ENCODE measurements around the gene LIAS.
"Not testable (repeated sequence)": the region's sequence is repeated elsewhere in the genome, so short reads cannot be mapped to it uniquely, and the experiment has no call there.

Gene LIAS

GRCh38 chr4:39502019-39502663 is 43.3 kb downstream of the LIAS start:
- no peak for DNase-seq

DNA sequence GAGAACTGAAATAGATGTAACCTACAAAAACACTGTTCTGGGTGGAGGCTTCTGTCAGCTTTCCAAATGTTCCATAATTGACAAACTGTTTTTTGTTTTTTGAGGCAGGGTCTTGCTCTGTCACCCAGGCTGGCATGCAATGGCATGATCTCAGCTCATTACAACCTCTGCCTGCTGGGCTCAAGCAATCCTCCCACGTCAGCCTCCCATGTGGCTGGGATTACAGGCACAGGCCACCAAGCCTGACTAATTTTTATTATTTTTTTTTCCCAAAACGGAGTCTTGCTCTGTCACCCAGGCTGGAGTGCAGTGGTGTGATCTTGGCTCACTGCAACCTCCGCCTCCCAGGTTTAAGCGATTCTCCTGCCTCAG is 43.8 kb downstream of the LIAS start:
- not testable (repeated sequence) for DNase-seq

DNA sequence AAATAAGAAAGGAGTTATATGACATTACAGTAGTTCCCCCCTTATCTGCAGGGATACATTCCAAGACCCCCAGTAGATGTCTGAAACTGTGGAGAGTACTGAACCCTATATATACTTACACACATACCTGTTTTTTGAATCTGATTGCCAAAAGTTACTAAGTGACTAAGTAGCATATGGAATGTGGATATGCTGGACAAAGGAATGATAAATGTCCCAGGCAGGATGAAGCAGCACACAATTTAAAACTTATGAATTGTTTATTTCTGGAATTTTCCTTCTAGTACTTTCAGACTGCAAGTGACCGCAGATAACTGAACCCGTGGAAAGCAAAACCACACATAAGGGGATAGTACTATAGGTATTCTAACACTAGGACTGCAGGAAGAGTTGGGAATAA is 45.7 kb downstream of the LIAS start:
- DNase-seq: no peak

DNA sequence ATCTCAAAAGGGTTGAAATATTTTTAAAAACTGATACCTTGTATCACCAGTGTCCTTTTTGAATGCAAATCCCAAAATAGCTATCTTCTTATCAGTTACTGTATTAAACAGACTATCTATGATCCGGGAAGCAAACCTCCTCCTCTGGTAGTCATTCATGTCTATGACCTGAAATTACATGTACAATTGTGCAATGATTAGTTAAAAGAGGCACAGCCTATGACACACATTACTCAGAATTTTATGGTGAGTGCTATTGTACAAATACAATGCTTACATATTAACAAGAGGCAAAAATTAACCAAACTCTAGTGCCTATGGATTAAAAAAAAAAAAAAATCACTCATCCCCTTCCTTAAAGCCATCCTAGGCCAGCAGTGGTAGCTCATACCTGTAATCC is 46.7 kb downstream of the LIAS start:
- no peak for DNase-seq

- no peak for DNase-seq
Measured at GRCh38 chr4:39510348-39510929, 51.6 kb downstream of the LIAS start.

- not testable (repeated sequence) for DNase-seq
Measured at GRCh38 chr4:39514266-39514665, 55.4 kb downstream of the LIAS start.

GRCh38 chr4:39514888-39515401 is 56.1 kb downstream of the LIAS start:
- DNase-seq: no peak

- DNase-seq: not testable (repeated sequence)
Measured at GRCh38 chr4:39515669-39516401, 57.0 kb downstream of the LIAS start.

GRCh38 chr4:39516407-39516966 is 57.6 kb downstream of the LIAS start:
- no peak for DNase-seq

DNA sequence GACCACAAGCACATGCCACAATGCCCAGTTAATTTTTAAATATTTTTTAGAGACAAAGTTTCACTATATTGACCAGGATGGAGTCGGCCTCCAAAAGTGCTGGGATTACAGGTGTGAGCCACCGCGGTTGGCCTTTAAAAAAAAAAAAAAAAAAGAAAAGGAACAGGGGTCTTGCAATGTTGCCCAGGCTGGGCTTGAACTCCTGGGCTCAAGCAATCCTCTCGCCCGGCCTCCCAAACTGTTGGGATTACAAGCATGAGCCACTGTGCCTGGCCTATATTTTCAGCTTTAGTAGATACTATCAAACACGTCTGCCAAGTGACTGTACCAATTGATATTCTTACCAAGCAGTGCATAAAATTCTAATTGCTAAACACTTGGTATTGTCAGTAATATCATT is 59.6 kb downstream of the LIAS start:
- DNase-seq: no peak

DNA sequence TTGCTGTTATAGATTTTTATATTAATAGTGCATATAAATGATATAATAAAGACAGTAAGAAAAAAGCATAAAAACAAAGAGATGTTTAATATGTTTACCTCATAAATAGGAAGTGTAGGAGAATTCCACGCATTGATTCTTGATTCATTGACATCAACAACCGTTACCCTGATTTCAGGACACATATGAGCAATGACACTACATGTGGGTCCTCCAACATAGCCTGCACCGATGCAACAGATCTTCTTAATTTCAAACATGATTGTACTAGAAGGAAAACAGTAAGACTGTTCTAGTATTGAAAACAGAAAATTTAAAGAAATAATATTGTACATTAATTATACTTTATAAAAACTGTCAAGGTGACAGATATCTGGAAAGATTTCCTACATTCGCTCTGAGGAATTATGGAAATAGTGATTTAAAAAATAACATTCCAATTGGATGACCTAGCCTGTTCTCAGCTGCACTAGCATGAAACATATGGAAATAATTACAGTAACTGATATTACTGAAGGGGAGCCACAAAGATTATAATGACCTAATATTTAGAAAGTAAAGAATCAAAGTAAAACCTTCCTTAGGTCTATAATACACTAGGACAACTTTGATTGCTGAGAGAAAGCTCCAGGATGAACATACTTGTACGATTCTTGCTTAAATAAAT is 62.5 kb downstream of the LIAS start:
- DNase-seq: no peak

DNA sequence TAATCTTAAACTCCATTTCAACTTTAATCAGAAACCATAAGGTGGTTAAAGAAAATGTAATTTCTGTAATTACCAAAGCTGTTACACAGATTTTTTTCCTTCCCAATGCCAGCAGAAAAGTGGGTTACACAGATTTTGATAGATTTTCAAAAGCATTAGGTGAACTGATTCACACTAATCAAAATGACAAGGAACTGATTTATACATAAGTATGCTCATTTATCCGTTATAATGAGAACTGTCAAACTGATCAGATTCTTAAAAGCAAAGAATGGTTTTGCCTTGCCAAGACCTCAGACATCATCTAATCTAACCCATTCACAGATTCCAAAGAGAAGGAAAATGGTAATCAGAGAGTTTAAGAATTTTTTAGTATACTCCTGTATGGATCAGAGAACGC is 63.2 kb downstream of the LIAS start:
- DNase-seq: no peak

DNA sequence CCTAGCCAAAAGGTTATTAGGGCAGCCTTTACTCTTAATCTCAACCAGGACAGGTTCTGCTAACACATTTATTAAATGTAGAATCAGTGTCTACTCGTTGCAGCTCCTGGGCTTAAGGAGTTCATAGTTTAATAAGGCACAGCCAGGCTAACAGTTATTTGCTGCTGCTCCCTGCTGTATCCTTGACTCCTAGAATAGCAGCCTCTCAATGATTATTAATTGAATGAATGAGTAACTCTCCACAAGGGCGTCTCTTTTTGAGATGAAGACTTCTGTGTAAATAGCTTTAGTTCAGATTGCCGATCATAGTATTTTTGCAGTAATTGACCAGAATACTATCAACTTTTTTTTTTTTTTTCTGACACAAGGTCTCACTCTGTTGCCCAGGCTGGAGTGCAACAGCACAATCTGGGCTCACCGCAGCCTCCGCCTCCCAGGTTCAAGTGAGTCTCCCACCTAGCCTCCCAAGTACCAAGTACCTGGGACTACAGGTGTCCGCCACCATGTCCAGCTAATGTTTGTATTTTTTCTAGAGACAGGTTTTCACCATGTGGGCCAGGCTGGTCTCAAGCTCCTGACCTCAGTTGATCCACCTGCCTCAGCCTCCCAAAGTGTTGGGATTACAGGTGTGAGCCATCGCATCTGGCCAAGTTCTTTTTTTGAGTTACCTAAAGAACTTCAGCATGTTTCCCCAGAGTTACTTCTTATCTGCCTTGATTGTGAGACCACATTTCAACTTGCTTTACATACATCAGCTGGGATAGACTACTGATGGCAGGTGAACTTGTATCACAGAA is 65.5 kb downstream of the LIAS start:
- DNase-seq: no peak

GRCh38 chr4:39525822-39526690 is 67.2 kb downstream of the LIAS start:
- no peak for DNase-seq

DNA sequence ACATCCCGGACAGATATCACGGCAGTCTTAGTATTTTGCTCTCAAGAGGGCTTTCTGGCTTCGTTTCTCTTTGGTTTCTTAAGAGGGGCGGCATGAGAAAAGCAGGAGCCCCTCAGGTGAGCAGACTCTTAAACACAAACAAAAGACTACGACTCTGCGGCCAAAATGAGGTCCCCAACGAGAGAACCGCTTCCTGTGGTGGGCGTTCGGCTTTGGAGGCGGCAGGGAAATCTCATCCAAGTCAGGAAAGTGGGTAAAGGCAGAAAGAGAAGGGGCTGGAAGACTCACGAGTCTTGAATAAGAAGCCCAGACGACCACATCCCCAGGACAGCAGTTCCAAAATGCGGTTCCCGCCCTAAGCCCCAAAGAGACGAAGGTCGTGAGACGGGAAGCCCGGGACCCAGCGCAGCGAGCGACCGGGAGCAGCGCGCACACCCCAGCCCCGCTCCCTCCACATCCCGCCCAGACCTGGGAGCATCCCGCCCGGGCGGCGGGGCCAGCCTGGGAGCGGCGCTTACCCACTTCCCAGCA is 68.0 kb downstream of the LIAS start:
- DNase-seq: no peak

DNA sequence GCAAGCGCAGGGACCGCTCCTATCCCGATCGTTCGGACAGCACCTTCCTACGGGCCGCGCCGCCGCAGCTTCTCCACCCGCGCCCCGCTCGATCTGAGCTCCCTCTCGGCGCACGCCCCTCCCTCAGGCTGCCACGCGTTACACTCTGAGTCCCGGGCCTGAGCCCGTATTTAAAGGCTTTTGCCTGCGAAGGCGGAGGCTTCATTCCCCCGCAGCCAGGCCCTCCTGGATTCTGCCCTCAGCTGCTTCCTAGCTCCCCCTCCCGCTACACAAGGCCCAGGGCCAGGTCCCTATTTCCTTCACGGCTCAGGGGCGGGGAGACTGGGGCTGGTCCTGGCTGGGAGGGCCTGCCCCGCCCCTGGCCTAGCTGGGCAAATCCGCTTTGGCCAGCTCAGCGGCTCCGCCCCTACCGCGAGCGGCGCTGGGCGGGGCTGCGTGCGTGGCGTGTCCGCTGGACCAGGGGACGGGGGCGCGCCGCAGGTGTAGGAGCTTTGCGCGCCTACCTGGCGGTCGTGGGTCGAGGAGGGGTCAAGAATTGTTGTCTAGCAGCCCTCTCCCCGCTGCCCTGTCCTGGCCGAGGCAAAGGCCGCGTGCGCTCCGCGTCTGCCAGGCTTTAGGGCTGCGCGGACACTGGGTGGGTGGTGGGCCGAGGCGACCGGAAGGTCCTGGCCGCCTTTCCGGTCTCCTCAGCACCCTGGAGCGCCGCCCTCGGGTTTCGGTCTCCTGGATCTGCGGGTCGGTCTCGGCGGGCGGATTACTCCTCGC is 68.6 kb downstream of the LIAS start, which contains the start of gene UGDH:
Gene UGDH, minus strand, starts transcription at position 144 of the 765 bp plus-strand sequence. CDS start 5,927 bp downstream, outside the sequence.
- peak; percentile 86 for DNase-seq

DNA sequence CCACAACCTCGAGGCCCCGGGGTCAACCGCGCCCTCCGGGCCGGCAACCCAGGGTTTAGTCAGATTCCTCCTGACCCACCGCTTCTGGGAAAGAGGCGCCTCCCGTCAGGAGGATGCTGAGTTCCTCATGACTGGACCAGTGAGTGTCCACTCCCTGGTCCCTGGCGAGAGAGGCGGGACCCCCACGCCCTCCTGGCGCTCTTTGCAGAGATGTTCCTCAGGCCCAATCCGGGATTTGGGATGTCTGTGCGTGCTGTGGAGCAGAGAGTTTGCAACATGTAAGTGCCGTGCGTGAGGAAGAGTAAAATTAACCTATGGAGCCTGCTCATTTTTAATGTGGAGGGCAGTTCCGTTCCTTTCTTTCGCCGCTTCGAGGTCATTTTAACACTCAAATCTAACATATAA is 69.2 kb downstream of the LIAS start:
- DNase-seq: no peak
